Stimulated activated CD8-positive, alpha-beta memory T cell treated with anti-CD3 and anti-CD28 coated beads, Interleukin-12 subunit alpha, Interleukin-12 subunit beta, amount 100 ng/mL, for 1 hour (primary cell): Measurements from ENCODE around the gene ALDH1A2.

Experiments used
- DNase-seq: peaks from one replicate; pipeline ENCODE4 v3.0.0-alpha.2; 2020; ENCODE audit warnings: low read depth

The ALDH1A2 gene

GRCh38 chr15:57943171-57943570 lies 122.3 kb downstream of the ALDH1A2 start:
- DNase-seq, result no peak

- DNase-seq, result no peak
These were observed 123.7 kb downstream of the ALDH1A2 start for GRCh38 chr15:57941816-57942215.

- no peak for DNase-seq
These were observed 133.2 kb downstream of the ALDH1A2 start for GRCh38 chr15:57932348-57932747.

GRCh38 chr15:57931570-57931969 lies 133.9 kb downstream of the ALDH1A2 start:
- DNase-seq, result no peak

- no peak for DNase-seq
These were observed 138.3 kb downstream of the ALDH1A2 start for GRCh38 chr15:57927091-57927631.

- DNase-seq, result no peak
These were observed 139.9 kb downstream of the ALDH1A2 start for GRCh38 chr15:57925650-57926049.

- no peak for DNase-seq
These were observed 140.9 kb downstream of the ALDH1A2 start for GRCh38 chr15:57924598-57924997.

GRCh38 chr15:57923750-57924149 lies 141.8 kb downstream of the ALDH1A2 start:
- no peak for DNase-seq

- DNase-seq, result no peak
These were observed 142.2 kb downstream of the ALDH1A2 start for GRCh38 chr15:57923306-57923705.

GRCh38 chr15:57922776-57923175 lies 142.7 kb downstream of the ALDH1A2 start:
- DNase-seq, result no peak

GRCh38 chr15:57921371-57921770 lies 144.1 kb downstream of the ALDH1A2 start:
- no peak for DNase-seq

- DNase-seq, result no peak
These were observed 144.6 kb downstream of the ALDH1A2 start for GRCh38 chr15:57920911-57921310.

GRCh38 chr15:57919754-57920153 lies 145.8 kb downstream of the ALDH1A2 start:
- no peak for DNase-seq

GRCh38 chr15:57917998-57918397 lies 147.5 kb downstream of the ALDH1A2 start:
- DNase-seq, result no peak

GRCh38 chr15:57916695-57917094 lies 148.8 kb downstream of the ALDH1A2 start:
- DNase-seq, result no peak

- no peak for DNase-seq
These were observed 149.5 kb downstream of the ALDH1A2 start for GRCh38 chr15:57915827-57916531.

- no peak for DNase-seq
These were observed 151.0 kb downstream of the ALDH1A2 start for GRCh38 chr15:57914350-57915055.

- DNase-seq, result no peak
These were observed 154.3 kb downstream of the ALDH1A2 start for GRCh38 chr15:57911247-57911646.

- no peak for DNase-seq
These were observed 154.8 kb downstream of the ALDH1A2 start for GRCh38 chr15:57910672-57911071.

GRCh38 chr15:57909388-57909787 lies 156.1 kb downstream of the ALDH1A2 start:
- no peak for DNase-seq

- no peak for DNase-seq
These were observed 161.9 kb downstream of the ALDH1A2 start for GRCh38 chr15:57903626-57904025.
